Left hindlimb (tissue), 1 donor: ENCODE measurements around the gene PITPNM3.

ENCODE experiments used
- DNase-seq: peaks from one replicate; pipeline ENCODE4 v3.0.0-alpha.2; 2018

PITPNM3 gene

DNA sequence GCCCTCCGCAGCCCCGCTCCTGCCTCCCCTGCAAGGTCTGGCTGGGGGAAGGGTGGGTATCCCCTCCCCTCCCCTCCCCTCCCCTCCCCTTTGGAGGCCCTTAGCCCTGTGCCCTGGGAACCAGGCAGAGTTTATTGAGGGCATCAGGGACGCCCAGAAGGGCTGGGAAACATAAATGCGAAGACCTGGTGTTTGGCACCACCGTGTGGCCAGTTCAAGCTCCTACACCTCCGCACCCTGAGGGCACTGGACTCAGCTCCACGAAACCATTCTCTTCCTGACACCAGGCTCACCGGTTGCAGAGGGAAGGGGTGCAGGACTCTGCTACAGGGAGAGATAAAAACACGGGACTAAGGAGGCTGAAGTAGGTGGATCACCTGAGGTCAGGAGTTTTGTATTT, 120.4 kb downstream of the PITPNM3 start:
- DNase-seq = peak; percentile 54

DNA sequence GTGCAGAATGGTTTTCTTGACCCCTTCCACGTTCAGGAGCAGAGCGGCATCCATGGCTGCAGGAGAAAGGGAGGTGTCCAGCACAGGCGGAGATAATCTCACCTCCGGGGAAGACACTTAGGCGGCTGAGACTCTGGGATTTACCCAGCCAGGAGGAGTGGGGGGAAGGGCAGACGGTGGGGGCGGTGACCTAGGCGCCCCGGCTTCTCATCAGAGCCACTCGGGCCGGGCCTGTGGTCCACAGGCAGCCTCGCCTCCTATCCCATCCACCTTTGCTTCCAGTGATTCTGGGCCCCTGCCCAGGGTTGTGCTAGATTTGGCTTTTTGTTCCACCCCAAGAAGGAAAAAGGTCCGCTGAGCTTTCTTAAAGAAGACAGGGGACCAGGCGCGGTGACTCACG, 121.3 kb downstream of the PITPNM3 start, which contains the start of gene AIPL1:
AIPL1 (minus strand) TSS at position 71 of the 400 bp plus-strand sequence; CDS start at position 54, 17 bp downstream.
- DNase-seq = no peak

DNA sequence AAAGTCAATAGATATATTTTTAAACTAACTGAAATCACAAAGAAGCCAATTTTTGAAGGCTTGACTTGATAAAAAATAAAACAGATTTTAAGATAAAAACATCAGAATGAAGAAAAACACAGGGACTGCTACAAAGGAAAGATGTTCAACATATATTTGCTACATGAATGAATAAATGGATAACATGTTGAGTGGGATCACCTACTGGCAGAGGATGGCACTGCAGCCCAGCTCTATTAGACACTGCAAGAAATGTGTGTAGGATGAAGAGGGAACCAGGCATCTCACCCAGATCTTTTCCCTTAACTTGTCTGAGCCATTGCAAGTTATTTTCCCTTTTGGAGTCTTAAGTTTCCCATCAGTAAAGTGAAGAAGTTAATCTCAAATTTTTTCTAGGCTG, 125.6 kb downstream of the PITPNM3 start:
- no peak for DNase-seq

DNA sequence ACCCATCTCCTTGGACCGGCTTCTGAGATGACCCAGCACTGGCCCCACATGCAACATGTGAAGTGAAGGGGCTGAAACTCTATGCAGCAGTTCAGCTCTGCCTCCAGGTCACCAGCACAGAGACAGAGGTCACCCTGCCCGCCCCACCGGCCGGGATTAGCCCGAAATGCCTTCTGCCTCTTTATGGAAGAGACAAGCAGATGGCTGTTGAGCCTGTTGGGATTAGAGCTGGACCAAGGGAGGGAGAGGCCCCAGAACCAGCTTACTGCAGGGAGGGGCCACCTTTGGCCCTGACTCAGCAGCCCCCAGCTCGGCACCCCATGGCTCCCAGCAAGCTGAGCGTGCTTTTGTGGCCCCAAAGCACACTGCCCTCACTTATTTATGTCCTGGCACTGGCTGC, 127.1 kb downstream of the PITPNM3 start:
- DNase-seq = no peak

DNA sequence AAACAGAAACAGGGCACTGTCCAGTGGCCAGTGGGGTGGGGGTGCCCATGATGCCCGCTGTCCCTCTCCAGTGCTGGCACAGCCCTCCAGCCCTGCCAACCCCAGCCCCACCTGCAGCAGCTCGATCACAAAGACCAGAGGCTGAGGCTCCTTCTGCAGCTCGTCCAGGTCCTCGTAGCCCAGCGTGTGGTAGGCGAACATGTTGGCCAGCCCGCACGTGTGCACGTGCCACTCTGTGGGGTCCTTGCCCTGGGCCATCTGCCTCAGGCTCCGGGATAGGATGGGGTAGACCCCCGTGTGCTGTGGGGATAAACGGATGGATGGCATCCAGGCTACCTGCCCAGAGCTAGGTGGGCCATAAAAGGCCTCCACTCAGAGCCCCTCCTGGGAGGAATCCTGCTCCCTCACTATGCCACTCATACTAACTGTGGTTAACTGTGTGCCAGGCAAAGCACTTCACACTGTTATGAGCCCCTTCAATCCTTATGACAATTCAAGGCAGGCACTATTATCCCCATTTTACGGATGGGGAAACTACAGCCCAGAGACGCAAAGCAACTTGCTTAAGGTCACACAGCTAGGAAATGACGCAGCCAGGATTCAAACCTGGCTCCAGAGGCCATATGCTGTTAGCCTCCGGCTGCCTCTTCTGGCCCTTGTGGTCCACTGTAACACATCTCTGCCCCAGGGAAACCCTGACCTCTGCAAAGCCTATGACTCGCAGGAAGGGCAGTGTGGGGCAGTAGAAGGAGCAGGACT, 128.0 kb downstream of the PITPNM3 start:
- DNase-seq = no peak

DNA sequence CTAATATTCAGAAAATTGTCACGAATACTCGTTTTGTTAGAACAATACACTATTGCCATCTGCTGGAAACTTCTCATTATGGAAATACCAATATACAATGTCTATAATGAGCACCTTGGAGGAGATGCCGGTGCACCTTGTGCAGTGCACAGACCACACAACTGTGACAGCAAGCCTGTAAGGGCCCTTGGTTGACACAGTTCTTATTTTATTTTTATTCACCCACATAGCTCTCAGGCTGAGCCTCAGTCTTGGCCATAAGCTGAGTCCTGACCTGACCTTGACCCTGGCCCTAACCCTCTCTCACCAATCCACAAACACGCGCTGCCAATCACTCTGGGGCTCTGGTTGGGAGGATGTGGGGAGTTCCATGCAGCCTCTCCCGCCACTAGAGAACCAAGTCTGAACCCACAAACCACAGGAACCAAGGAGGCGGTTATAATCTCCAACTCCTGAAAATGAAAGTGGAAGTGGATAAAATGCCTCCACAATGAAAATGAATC, 129.0 kb downstream of the PITPNM3 start:
- DNase-seq = peak; percentile 41

DNA sequence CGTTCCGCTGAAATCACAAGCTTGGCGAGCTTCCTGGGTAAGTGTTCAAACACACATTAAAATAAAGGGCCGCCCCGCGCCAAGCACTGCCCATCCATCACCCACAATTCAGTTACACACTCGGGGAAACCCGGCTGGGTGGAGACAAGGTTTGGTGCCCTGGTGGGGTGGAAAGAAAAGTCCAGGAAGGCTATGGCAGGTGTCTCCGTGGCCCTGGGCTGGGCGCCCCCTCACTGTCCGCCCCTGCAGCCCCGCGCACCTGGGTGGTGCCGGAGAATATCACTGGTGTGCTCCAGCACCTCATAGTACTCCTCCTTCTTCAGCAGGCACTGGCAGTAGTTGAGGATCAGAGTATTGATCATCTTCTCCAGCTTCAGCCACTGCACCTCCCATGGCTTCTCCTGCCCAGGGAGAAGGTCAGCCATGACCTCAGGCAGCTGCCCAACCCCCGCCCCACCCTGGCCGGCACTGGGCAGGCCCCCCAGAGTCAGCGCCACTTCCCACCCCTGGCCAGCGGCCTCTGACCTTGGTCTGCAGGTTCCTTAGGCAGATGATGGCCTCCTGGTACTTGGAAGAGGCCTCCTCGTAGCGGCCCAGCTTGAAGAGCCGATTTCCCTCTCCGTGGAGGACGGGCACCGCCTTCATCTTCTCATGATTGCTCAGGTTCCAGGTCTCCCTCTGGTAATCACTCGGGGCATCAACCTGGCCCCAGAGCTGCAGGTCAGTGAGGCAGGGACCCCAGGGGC, 129.8 kb downstream of the PITPNM3 start:
- DNase-seq = no peak

DNA sequence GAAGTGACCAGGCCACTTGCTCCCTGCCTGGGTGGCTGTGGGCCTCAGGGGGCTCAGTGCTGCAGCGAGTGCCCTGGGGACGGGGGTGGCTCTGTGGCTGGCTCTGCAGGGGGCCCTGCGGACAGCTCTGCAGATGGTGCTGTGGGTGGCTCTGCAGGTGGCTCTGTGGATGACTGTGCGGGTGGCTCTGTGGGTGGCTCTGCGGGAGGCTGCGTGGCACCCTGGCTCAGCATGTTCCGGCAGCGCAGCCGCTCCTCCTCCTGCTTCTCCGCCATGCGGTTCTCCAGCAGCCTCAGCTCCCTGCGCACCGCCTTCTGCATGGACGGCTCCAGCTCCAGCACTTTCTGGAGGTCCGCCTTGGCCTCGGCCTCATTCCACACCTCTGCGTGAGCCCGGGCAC, 130.9 kb downstream of the PITPNM3 start:
- DNase-seq = no peak

DNA sequence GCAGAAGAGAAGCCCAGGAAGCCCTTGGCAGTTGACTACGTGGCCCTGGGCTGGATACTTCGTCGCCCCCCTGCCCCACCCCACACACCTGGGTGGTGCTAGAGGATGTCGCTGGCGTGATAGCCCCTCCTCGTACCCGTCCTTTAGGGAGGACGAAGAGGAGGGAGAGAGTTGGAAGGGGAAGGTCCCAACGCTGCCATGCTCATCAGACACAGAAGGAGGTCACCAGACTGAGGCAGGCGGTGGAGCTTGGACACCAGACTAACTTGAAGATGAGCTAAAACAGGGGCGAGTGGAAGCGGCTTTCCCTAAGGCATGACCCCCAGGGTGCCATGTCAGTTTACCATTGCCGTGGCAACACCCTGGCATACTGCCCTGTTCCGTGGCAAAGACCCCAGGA, 132.4 kb downstream of the PITPNM3 start:
- DNase-seq = no peak

DNA sequence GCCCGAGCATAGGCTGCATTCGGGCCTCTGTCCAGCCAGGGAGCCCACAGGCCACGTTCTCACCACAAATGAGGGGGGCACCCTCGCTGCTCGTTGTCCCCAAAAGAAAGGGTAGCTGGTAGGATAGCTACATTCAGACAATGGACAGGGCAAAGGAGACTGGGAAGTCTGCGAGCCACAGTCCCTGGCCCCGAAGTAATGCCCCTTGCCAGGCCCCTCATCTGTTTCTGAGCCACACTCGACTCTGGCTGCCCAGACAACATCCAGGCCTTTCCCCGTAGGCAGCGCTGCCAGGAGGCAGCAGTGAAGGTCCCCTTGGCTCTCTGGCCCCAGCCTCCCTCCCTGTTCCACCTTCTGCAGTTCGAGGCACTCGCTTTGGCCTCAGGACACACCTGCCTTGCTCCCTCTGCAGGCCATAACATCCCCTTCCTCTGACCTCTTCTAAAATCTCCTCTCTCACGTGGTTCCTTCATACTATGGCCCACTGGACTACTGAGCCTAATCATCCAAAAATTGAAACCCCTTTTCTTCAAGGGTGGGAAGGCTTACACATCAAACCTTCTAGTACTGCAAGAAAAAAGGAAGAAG, 133.6 kb downstream of the PITPNM3 start:
- no peak for DNase-seq

DNA sequence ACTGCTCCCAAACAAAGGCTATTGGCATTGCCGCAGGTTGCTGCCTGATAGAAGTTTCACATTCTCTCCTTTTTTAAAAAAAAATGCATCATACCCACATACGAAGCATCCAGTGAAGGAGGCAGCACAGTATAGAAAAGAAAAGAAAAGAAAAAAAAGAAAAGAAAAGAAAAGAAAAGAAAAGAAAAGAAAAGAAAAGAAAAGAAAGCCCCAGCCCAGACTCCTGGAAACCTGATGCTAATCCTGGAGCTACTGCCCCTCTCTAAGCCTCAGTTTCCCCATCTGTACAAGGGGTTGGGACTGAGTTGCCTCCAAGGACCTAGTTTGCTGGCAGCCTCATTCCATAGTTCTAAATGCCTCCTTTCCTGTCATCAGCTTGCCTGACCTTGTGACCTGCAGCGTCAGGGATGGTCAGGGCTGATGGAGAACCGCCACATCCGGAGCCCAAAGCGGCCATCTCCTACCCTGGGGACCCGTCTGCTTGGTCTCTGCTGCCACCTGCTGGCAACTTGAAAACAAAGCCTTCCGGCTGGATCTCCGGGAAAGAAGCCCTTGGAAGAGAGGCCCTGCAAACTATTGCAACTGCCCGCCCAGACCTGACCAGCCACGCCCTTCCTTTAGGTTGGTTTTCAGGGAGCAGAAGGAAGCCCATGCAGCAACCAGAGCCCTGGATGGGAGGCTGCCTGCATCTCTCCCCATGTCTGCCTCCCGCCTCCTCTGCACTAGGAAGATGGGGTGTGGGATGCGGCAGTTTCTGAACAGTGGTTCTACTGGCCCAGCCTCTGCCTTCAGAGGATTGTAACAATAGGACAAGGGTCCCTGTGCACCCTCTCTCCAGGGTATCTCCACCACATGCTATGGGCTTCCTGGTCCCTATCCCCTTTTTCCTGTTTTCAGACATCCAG, 134.4 kb downstream of the PITPNM3 start:
- peak; percentile 60 for DNase-seq

DNA sequence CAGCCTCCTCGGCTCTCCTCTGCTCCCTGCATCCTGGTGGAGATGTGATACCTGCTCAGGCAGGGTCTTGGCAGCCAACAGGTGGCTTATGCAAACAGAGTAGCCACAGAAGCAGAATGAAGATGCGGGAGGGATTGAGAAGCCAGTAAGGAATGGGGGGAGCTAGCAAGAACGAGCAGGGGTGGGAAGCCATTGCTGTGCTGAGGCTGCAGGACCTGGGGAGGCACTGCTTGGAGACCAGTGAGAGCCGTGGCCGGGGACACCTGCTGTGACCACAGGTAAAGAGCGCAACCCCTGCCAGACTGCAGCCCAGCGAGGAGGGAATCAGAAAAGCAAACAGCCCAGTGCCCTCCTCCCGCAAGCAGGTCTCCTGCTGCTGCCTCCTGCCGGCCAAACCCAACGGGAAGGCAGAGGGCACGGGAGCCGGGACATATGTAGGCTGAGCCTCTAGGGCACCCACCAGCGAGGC, 136.1 kb downstream of the PITPNM3 start:
- no peak for DNase-seq

DNA sequence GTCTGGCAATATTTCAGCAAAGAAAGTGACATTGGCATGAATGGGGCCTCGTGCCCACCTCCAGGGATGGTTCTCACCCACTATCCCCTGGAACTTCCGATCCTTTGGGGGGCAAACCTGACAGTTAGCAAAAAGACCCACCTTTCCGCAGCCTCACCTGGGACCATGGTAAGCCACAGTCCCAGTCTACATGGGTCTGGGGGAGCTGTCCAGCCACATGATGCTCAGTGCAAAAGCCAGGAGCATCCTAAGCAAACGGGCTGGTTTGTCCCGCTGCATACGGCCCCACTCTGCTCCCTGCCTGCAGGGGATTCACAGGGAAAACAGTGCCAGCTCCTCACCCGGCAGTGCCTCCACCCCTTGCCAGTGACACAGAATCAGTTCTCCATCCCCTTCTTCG, 140.7 kb downstream of the PITPNM3 start:
- DNase-seq = no peak

DNA sequence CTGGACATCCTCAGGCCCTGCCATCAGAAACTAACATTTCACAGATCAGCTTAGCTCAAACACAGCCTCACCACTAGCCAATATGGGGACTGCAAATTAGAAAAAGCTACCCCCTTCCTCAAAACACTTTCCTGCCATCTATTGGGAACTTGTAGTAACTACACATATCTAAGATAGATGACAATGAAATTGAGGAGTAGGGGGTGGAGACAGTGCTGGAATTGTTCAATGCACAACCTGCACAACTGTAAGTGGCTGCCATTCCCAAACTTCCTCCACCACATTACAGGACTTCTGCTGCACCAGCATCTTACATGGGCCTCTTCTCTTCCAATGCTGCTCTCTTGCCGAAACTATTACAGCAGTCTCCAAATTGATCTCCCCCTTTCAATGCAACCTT, 143.3 kb downstream of the PITPNM3 start:
- DNase-seq = no peak

DNA sequence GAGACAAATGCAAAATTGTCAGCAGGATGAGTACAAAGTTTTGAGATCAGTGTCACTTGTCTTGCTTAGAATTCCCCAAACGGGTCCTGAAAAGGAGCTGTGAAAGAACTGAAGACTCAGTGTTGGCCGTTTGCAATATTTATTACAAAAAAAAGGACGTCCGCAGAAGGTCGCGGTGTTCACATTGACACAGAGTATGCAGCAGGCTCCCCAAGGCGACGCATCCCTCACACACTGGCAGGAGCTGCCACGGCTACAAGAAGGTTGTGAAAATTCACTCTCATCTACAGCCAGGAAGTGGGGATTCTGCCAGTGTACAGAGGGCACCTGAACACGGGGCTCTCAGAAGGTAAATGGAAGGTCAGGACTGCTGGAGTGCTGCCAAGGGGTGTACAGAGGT, 147.6 kb downstream of the PITPNM3 start:
- no peak for DNase-seq

DNA sequence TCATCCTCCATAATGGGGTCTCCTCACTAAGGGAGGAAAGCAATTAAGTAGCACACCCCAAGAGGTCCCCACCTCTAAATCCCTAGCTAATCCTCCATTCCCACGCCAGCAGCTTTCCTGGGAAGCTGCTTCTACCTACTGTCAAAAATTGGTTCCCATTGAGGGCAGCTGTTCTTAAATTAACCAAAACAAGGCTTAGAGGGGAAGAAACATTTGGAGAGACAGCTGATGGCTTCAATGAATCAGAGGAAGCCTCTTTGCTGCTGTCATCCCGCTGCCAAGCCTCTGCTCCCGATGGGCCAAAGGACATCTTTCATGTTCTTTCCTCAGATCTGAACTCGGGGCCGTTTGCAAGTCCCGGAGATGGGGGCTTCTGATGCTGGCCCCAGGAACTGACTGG, 148.1 kb downstream of the PITPNM3 start:
- no peak for DNase-seq

DNA sequence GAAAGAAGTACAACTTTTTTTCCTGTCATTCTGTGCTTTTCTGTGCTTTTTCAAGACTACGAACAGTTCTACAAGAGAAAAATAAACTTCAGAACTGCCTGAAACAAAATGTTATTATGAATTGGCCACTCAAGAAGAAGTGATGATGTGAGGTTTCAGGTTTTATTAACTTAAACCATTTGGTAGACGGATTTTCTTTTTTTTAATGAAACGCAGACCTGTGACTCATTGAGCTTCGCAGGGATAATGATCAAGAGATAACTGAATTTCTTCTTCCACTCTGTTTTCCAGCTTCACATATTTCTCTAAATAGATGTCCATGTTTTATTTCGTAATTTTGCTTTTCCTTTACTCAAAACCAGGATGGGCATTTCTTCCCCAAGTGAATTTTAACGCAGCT, 154.1 kb downstream of the PITPNM3 start:
- DNase-seq = no peak
